ENCODE results near the gene AIP.

- TF ChIP-seq, protein P1, sequence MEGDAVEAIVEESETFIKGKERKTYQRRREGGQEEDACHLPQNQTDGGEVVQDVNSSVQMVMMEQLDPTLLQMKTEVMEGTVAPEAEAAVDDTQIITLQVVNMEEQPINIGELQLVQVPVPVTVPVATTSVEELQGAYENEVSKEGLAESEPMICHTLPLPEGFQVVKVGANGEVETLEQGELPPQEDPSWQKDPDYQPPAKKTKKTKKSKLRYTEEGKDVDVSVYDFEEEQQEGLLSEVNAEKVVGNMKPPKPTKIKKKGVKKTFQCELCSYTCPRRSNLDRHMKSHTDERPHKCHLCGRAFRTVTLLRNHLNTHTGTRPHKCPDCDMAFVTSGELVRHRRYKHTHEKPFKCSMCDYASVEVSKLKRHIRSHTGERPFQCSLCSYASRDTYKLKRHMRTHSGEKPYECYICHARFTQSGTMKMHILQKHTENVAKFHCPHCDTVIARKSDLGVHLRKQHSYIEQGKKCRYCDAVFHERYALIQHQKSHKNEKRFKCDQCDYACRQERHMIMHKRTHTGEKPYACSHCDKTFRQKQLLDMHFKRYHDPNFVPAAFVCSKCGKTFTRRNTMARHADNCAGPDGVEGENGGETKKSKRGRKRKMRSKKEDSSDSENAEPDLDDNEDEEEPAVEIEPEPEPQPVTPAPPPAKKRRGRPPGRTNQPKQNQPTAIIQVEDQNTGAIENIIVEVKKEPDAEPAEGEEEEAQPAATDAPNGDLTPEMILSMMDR (IDR thresholded peaks at IDR 0.05 in 8 of 11, conservative IDR thresholded peaks at IDR 0.05 in 3 of 11), result no peak
- TF ChIP-seq POLR2A (IDR thresholded peaks at IDR 0.05) (no peak), POLR2AphosphoS5 (IDR thresholded peaks at IDR 0.05) (no peak)
Measured at GRCh38 chr11:67510023-67510345, 27.2 kb downstream of the AIP start.

Measured in spleen (tissue), 7 donors.